WI38 (cell line): ENCODE data around the gene CDKL5.
"Not testable (repeated sequence)": the region's sequence is repeated elsewhere in the genome, so short reads cannot be mapped to it uniquely, and the experiment has no call there.

ENCODE experiments used
- H3K4me3 ChIP-seq: 2 replicates; pipeline ENCODE4 v1.5.1; 2011; ENCODE audit warnings: low read depth, mild to moderate bottlenecking, control low read depth, low read length
- CTCF ChIP-seq: IDR thresholded peaks from 2 replicates; pipeline ENCODE4 v1.5.1; 2012; ENCODE audit warnings: low read depth, mild to moderate bottlenecking, control low read depth, low read length

The CDKL5 gene

GRCh38 chrX:18582910-18583493 lies 157.6 kb downstream of the CDKL5 start:
- H3K4me3 ChIP-seq = no peak overlapping the region
- TF ChIP-seq CTCF = no peak

DNA sequence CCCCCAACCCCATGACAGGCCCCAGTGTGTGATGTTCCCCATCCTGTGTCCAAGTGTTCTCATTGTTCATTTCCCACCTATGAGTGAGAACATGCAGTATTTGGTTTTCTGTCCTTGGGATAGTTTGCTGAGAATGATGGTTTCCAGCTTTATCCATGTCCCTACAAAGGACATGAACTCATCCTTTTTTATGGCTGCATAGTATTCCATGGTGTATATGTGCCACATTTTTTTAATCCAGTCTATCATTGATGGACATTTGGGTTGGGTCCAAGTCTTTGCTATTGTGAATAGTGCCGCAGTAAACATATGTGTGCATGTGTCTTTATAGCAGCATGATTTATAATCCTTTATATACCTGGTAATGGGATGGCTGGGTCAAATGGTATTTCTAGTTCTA lies 163.9 kb downstream of the CDKL5 start:
- not testable (repeated sequence) for H3K4me3 ChIP-seq

- H3K4me3 ChIP-seq = no peak overlapping the region
- no peak for TF ChIP-seq CTCF
These were observed 166.4 kb downstream of the CDKL5 start for GRCh38 chrX:18591834-18592233.

DNA sequence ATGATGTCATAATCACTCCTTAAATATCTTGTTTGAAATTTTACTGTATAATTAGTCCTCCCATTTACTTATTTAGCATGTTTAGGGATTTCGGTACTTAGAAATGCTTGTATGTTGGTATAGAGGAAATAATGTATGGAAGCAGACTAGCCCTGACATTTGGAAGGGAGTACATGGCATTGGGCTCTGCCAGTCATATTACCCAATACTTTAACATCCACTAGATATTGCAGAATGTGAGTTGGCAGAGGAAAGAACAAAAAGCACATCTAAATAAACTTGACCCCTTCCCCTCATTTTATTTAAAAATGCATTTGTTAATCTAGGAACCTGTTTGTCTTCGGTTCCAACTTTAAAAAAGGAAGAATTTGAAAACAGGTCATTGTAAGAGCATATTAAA lies 168.7 kb downstream of the CDKL5 start:
- no peak overlapping the region for H3K4me3 ChIP-seq
- no peak for TF ChIP-seq CTCF

- TF ChIP-seq CTCF = no peak
- H3K4me3 ChIP-seq = no peak overlapping the region
These were observed 170.7 kb downstream of the CDKL5 start for GRCh38 chrX:18596096-18596495.

DNA sequence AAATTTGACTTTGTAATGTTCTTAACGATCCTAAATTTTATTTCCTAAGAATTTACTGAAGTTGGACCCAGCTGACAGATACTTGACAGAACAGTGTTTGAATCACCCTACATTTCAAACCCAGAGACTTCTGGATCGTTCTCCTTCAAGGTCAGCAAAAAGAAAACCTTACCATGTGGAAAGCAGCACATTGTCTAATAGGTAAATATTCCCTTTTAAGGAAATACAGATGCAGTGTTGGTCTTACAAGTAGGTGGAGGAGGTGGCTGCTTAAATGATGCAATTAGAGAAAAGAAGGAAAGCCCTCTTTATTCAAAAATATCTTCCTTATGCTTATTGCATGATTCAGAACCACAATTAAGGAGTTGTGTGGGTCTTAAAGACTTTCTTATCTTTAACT lies 173.0 kb downstream of the CDKL5 start:
- no peak for TF ChIP-seq CTCF

GRCh38 chrX:18607966-18608365 lies 182.6 kb downstream of the CDKL5 start:
- no peak for TF ChIP-seq CTCF
- no peak overlapping the region for H3K4me3 ChIP-seq

More for the DNA sequence above, 173.0 kb downstream of the CDKL5 start:
- H3K4me3 ChIP-seq = no peak overlapping the region
